GM12873 (cell line): Measurements from ENCODE around the gene PCBP3.

Source experiments
- CTCF ChIP-seq: IDR thresholded peaks from 2 replicates; pipeline ENCODE4 v1.5.1; 2012; ENCODE audit warnings: low read depth, mild to moderate bottlenecking, moderate library complexity, low read length, control low read depth; ENCODE audit not compliant: insufficient read depth; ENCODE audit errors: missing control alignments

PCBP3 gene

GRCh38 chr21:45856442-45856841 lies 212.9 kb downstream of the PCBP3 start:
- no peak for TF ChIP-seq CTCF

- no peak for TF ChIP-seq CTCF
Measured at GRCh38 chr21:45856906-45857305, 213.4 kb downstream of the PCBP3 start.

- no peak for TF ChIP-seq CTCF
Measured at GRCh38 chr21:45857761-45858160, 214.2 kb downstream of the PCBP3 start.

- TF ChIP-seq CTCF = no peak
Measured at GRCh38 chr21:45858180-45858579, 214.7 kb downstream of the PCBP3 start.

GRCh38 chr21:45859041-45859761 lies 215.7 kb downstream of the PCBP3 start:
- TF ChIP-seq CTCF = no peak

GRCh38 chr21:45859762-45860357 lies 216.3 kb downstream of the PCBP3 start:
- no peak for TF ChIP-seq CTCF

GRCh38 chr21:45860493-45861155 lies 217.1 kb downstream of the PCBP3 start:
- no peak for TF ChIP-seq CTCF
